Right atrium auricular region (tissue), 2 donors: ENCODE data around the gene SLMAP. TPM values are rescaled to one million over a fixed set of nuclear protein-coding genes. Genes with fewer than 3 reads are reported as not detected.
A peak's percentile ranks its signal among the peaks of the same experiment; 100 is the strongest.

Experiments used
- DNase-seq: peaks from one replicate; pipeline ENCODE4 v3.0.0-alpha.2; 2019; ENCODE audit warnings: low spot score
- H3K27ac ChIP-seq, 2 donors: fragments of 200-600 bp; sonication (generic); 1 replicate in 1 of 2; 2 replicates in 1 of 2; pipeline ENCODE4 v1.5.1; 2016 to 2019
- H3K27me3 ChIP-seq, 2 donors: fragments of 200-600 bp; sonication (generic); one replicate each; pipeline versions ENCODE4 v1.5.1 to v1.6.0; 2017 to 2019
- H3K36me3 ChIP-seq: fragments of 200-600 bp; sonication (generic); one replicate; pipeline ENCODE4 v1.5.1; 2016
- H3K4me1 ChIP-seq, 2 donors: fragments of 200-600 bp; sonication (generic); one replicate each; pipeline versions ENCODE4 v1.5.1 to v1.6.0; 2017 to 2019
- H3K4me3 ChIP-seq, 2 donors: fragments of 200-600 bp; sonication (generic); 1 replicate in 1 of 2; 2 replicates in 1 of 2; pipeline ENCODE4 v1.5.1; 2017 to 2019; ENCODE audit warnings: mild to moderate bottlenecking in 1 of 2, moderate library complexity in 1 of 2
- H3K9me3 ChIP-seq, 2 donors: fragments of 200-600 bp; sonication (generic); one replicate each; pipeline ENCODE4 v1.5.1; 2019
- CTCF ChIP-seq, 2 donors: fragments of 200-600 bp; sonication (generic); IDR thresholded peaks; one replicate each; pipeline ENCODE4 v1.5.1; 2019; ENCODE audit warnings: antibody characterized with exemption in 2 of 2
- total RNA-seq, 2 donors: library from RNA; depleted of rRNA; stranded (reverse); fragments of >200 nt; gene quantifications; one replicate each; pipeline ENCODE4 v1.1.0, GENCODE V29; 2016

The SLMAP gene
- total RNA-seq, 2 donors from 2014 or later = 220 to 256 TPM

DNA sequence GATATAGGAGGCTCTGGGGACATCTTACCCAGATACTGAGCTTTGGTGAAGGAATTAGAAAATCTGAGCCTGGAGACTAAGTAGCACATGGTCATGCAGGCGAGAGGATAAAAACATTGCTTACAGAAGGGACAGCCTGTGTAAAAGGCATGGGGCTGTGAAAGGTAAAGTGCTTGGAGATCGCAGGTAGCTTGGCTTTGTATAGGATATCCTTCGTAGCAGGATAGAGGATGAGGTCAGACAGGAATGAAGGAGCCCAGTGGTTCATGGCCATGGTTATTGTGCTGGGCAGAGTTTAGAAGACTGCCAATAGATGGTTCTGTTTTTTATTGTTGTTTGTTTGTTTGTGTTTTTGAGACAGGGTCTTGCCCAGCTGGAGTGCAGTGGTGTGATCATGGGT, 82.5 kb downstream of the SLMAP start:
- Histone ChIP-seq H3K4me1 (no peaks in the 10 kb centered on the region), H3K27me3 (no peaks in the 10 kb centered on the region), H3K4me3 (no peak overlapping the region), H3K9me3 (no peaks in the 10 kb centered on the region), H3K36me3 (no peaks in the 10 kb centered on the region), H3K27ac (no peak overlapping the region)
- no peak for DNase-seq
- TF ChIP-seq CTCF (IDR thresholded peaks at IDR 0.05) = no peak

DNA sequence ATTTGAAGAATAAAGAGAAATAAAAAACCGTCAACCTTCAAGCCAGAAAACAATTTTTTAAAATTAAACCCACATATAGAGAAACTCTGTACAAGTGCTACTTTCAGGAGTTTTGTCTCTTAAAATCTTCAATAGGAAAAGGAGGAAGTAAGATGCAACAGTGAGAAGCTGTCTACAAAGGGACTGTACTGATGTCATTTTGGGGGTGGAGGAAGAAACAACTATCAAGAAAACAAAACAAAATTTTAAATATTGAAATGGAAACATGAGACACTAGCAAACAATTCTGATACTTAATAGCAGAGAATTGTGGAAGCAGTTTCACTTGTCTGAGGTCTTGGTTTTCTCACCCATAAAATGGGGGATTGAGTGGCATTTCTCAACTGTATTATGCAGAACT, 84.4 kb downstream of the SLMAP start:
- Histone ChIP-seq H3K27me3 (no peaks in the 10 kb centered on the region), H3K4me1 (no peaks in the 10 kb centered on the region), H3K36me3 (no peaks in the 10 kb centered on the region), H3K9me3 (no peaks in the 10 kb centered on the region), H3K27ac (no peak overlapping the region), H3K4me3 (no peak overlapping the region)
- DNase-seq = no peak
- no peak for TF ChIP-seq CTCF (IDR thresholded peaks at IDR 0.05)

DNA sequence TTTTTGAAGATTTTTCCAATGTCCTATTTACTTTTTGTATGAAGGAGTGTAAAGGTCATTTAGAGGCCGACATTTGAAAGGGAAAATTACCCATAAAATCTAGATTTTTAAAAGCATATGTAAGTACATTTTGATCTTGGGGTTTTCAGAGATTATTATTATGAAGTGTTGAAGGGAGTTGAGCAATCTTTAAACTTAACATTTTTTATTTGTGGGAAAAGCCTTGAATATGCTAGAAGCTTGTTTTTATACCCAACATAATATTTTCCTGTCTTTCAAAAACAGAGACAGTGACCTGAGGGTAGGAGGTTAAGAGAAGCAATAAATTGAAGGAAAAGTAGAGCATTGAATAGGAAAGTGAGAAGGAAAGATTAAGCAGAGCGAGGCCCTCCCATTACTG, 85.7 kb downstream of the SLMAP start:
- no peaks in the 10 kb centered on the region for H3K4me1 ChIP-seq
- H3K36me3 ChIP-seq = no peaks in the 10 kb centered on the region
- no peaks in the 10 kb centered on the region for H3K27me3 ChIP-seq
- no peak for TF ChIP-seq CTCF (IDR thresholded peaks at IDR 0.05)
- no peak for DNase-seq
- no peaks in the 10 kb centered on the region for H3K9me3 ChIP-seq
- no peak overlapping the region for H3K4me3 ChIP-seq
- H3K27ac ChIP-seq = no peak overlapping the region

DNA sequence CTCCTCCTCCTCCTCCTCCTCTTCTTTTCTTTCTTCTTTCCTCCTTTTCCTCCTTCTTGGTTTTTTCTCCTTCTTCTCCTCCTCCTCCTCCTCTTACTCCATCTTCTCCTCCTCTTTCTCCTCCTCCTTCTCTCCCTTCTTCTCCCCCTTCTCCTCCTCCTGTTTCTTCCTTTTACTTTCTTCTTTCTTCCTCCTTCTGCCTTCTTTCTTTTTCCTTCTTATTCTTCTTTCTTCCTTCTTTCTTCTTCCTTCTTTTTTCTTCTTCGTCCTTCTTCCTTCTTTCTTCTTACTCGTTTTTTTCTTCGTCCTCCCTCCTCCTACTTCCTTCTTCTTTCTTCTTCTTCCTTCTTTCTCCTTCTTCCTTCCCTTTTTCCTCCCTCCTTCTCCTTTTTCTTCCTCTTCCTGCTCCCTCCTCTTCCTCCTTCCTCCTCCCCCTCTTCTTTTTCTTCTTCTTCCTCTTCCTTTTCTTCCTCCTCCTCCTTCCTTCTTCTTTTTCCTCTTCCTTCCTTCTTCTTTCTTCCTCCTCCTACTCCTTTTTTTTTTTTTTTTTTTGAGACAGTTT, 92.1 kb downstream of the SLMAP start:
- Histone ChIP-seq H3K4me3 (no peak overlapping the region), H3K36me3 (no peaks in the 10 kb centered on the region), H3K4me1 (no peaks in the 10 kb centered on the region), H3K9me3 (no peaks in the 10 kb centered on the region), H3K27me3 (no peaks in the 10 kb centered on the region), H3K27ac (no peak overlapping the region)
- TF ChIP-seq CTCF (IDR thresholded peaks at IDR 0.05) = no peak
- no peak for DNase-seq

- Histone ChIP-seq H3K4me3 (no peak overlapping the region), H3K4me1 (no peaks in the 10 kb centered on the region), H3K27me3 (no peaks in the 10 kb centered on the region), H3K9me3 (no peaks in the 10 kb centered on the region), H3K36me3 (no peaks in the 10 kb centered on the region), H3K27ac (no peak overlapping the region)
- TF ChIP-seq CTCF (IDR thresholded peaks at IDR 0.05) = no peak
- DNase-seq = no peak
Measured at GRCh38 chr3:57851304-57851703, 95.2 kb downstream of the SLMAP start.

DNA sequence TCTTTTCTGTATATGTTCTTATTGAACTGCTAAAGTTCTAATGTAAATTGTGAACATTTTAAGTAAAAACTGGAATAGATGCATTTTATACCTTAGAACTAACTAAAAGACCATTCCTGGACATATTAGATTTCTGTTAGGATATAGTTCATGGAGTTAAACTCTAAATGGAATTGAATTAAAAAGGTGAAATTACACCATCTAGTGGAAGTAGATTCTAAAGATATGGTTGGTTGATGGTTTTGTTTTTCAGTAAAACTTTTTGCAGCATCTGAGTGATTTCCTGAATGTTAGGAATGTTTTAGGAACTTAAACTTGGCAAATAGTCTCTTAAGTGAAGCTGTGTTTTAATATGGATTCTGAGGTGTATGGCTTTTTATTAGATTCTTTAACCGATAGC, 96.8 kb downstream of the SLMAP start:
- DNase-seq = no peak
- H3K4me3 ChIP-seq = no peak overlapping the region
- H3K9me3 ChIP-seq = no peaks in the 10 kb centered on the region
- H3K36me3 ChIP-seq = peaks cover 5% of the 10 kb centered on the region
- H3K27me3 ChIP-seq = no peaks in the 10 kb centered on the region
- TF ChIP-seq CTCF (IDR thresholded peaks at IDR 0.05) = peak in 1 of 2 donors; percentile 34
- H3K27ac ChIP-seq = no peak overlapping the region
- no peaks in the 10 kb centered on the region for H3K4me1 ChIP-seq
